Keratinocyte (primary cell): ENCODE results near the gene TOM1L2.

Experiments used
- CTCF ChIP-seq, 3 experiments: IDR thresholded peaks in 1 of 3; conservative IDR thresholded peaks in 1 of 3; optimal IDR thresholded peaks in 1 of 3; 2 replicates in 2 of 3; 3 replicates in 1 of 3; pipeline versions ENCODE3 to v1.5.1; 2011; ENCODE audit warnings: low read length in 3 of 3, mild to moderate bottlenecking in 3 of 3, moderate library complexity in 2 of 3, control low read depth in 1 of 3, inconsistent platforms in 1 of 3; ENCODE audit not compliant: insufficient read depth in 2 of 3; ENCODE audit errors: extremely low read depth in 1 of 3
- EZH2 ChIP-seq: IDR thresholded peaks from one replicate; pipeline ENCODE4 v1.6.1; 2012; ENCODE audit warnings: inconsistent platforms, mild to moderate bottlenecking, low read length, moderate library complexity

GRCh38 chr17:17851103-17852002, 120.8 kb downstream of the TOM1L2 start:
- no peak for TF ChIP-seq CTCF (optimal IDR thresholded peaks at IDR 0.05 in 1 of 3, IDR thresholded peaks at IDR 0.05 in 1 of 3, conservative IDR thresholded peaks at IDR 0.05 in 1 of 3; ENCODE audit: extremely low read depth in 1 of 3, insufficient read depth in 2 of 3, low read length in 3 of 3)
- no peak for TF ChIP-seq EZH2
